Activated gamma-delta T cell (primary cell): ENCODE data around the gene NPHP3.
A peak's percentile ranks its signal among the peaks of the same experiment; 100 is the strongest.

ENCODE experiments used
- DNase-seq: peaks from one replicate; lab custom pipeline; 2025; lab: John Stamatoyannopoulos, UW

NPHP3 gene

DNA sequence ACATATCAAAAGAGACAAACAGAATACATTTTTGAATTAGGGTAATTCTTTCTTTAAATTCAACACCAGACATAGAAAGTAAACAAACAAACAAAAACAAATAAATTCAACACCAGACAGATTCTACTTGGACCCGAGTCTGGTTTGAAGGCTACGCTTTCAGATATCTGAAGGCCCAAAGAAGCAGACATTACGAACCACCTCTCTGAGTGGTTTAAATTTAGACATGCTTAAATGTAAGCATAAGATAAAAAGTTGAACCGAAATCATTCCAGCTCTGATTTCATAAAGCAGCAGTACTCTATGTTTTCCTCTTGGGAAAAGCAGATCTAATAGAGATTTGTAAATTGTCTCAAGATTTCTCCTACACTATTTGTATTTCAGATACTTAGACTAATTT lies 32.2 kb downstream of the NPHP3 start:
- DNase-seq: no peak

DNA sequence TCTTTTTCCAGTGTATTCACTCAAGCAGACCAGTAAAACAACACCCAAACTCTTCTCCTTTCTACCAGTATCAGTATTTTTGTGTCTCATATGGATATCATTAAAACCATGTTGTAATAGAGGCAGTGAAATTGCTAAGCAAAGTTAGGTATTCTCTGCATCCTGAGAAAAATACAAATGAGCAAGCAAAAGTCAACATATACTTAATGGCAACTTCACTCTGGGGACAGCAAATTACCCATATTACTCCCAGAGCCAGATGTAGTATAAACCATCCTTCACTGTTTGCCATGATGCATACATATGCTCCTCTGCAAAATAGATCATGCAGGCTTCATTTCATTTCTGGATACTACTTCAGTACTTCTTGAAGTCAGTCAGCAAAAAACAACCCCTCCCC lies 40.0 kb downstream of the NPHP3 start:
- DNase-seq: no peak

- no peak for DNase-seq
Measured at GRCh38 chr3:132681421-132681820, 40.8 kb downstream of the NPHP3 start.

DNA sequence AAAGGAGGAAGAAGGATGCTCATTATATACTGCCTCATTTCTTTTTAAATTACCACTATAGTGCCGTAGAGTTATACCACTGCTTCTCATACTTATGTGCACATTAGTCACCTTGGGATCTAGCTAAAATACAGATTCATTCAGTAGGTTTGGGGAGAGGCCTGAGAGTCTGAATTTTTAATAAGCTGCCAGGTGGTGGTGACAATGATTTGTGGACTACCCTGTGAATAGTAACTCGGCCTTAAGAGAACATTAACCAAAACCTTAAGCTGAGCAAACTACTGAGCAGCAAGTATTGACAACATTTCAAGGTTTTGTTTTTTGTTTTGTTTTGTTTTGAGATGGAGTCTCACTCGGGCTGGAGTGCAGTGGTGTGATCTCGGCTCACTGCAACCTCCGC lies 42.3 kb downstream of the NPHP3 start:
- DNase-seq: no peak

- DNase-seq: no peak
Measured at GRCh38 chr3:132675408-132675807, 46.8 kb downstream of the NPHP3 start.

DNA sequence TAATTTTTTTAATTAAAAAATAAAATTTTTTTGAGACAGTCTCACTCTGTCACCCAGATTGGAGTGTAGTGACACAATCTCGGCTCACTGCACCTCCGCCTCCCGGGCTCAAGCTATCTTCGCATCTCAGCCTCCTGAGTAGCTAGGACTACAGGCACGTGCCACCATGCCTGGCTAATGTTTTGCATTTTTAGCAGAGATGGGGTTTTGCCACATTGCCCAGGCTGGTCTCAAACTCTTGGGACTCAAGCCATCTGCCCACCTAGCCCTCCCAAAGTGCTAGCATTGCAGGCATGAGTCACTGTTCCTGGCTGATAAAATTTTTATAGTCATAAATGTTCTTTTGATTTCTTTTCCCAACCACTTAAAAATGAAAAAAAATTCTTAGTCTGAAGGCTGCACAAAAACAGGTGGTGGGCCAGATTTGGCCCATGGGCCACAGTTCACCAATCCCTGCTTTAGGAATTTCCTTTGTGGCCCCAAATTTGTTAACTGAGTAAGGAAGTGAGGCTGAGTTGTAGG lies 52.9 kb downstream of the NPHP3 start:
- DNase-seq: no peak

GRCh38 chr3:132665230-132665745 lies 56.9 kb downstream of the NPHP3 start:
- no peak for DNase-seq

GRCh38 chr3:132662212-132662611 lies 60.0 kb downstream of the NPHP3 start:
- no peak for DNase-seq

DNA sequence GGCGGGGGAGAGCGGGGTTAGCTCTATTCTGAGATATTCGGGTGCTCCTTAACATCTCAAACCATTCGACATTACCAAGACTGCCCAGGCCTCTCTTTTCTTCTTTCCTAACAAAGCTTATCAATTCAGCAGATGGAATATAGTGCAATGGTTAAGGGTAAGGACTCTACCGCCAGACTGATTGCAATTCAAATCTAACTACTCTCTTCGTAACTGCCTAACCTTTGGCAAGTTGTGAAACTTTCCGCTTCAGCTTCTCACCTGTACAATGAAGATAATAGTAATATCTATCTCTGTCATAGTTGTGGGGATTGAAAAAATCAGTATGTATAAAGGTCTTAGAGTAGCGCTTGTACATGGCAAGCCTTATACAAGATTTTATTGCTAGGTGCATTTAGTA lies 61.1 kb downstream of the NPHP3 start:
- DNase-seq: no peak

GRCh38 chr3:132660811-132661070 lies 61.5 kb downstream of the NPHP3 start:
- no peak for DNase-seq

DNA sequence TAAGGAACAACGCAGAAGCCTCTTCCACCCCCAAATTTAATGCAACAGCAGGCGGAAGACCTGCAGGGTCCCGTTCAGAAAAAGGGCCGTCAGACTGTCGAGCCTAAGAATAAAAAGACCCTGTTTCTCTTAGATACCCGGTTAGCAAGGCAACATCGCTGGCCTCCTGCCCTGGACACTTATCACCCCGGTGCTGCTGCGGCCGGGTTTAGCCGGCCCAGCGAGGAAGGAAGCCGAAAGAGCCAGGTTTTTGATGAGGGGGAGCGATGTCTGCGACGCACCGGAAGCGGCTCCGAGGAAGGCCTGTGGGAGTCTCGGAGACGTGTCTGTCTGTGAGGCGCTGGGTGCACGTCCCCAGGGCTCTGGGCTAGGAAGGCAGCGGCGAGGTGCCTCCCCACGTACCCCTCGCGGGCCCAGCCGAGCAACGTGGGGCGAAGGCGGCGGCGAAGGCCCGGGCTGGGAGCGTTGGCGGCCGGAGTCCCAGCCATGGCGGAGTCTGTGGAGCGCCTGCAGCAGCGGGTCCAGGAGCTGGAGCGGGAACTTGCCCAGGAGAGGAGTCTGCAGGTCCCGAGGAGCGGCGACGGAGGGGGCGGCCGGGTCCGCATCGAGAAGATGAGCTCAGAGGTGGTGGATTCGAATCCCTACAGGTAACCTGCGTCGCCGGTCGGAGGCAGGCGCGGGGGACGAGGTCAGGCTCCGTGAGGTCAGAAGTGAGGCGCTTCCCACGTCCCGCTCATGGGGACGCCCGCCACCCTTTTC lies 62.0 kb downstream of the NPHP3 start, which contains the start of gene UBA5:
TSS of gene UBA5 (plus strand) at position 278 of the 759 bp plus-strand sequence. CDS start at position 487, 209 bp downstream.
- peak; percentile 44 for DNase-seq

- DNase-seq: peak; percentile 5
Measured at GRCh38 chr3:132659365-132660051, 62.7 kb downstream of the NPHP3 start, which contains the start of gene ACAD11. Gene ACAD11 (minus strand): TSS chr3:132659809. CDS start chr3:132659751, 58 bp downstream.

DNA sequence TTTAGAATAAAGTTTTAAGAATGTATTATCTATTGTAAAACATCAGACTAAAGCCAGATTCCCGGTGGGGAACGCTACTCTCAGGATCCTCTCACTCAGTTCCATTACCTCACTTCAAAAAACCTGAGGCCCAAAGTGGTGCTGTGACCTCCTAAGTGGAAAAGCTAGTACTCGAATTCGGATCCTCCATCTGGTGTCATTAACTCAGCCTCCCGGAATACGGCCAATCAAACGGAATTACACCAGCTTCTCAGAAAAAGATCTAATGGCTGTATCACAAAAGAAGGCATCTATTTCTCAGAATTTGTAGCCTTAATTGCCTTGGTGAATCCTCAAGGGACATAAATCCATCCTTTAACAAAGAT lies 63.2 kb downstream of the NPHP3 start:
- DNase-seq: no peak

DNA sequence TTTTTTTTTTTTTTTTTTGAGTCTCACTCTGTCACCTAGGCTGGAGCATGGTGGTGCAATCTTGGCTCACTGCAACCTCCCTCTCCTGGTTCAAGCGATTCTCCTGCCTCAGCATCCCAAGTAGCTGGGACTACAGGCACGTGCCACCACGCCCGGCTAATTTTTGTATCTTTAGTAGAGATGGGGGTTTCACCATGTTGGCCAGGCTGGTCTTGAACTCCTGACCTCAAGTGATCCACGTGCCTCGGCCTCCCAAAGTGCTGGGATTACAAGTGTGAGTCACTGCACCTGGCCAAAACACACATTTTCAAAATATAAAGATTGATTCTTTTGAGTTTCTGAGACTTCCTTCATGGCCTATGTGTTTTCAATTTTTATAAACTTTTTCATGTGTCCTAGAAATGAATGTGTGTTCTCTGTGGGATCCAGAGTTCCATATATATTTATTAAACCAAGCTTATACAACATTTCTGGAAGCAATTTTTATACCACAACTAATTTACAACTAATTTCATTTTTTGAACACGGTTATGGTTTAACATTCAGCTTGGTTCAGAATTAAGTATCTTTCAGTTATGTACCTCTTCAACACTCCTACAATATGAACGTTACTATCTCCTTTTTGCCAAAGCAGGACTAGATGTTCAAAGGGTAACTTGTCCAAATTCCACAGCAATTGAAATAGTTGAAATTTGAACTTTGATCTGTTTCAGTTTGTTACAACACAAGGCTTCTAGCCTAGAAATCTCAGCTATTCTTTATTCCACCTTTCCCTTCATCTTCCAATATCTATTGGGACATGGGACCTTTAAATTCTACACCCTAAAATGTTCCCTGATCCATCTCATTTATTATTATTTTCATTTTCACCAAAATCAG lies 64.1 kb downstream of the NPHP3 start:
- DNase-seq: no peak

DNA sequence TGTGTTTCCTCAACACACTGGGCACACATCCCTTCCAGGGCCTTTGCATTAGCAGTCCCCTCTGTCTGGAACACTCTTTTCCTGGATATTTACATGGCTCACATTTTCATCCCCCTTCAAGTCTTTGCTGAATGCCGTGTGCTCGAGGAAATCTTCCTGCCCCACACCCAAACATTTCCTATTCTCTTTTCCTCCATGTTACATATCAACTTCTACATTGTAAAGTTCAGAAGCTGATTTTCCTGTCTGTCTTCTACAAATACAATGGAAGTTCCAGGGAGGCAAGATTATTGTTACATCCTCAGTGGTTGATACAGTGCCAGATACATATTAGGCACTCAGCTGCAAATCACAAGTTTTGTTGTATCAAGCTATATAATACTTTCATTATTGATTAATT lies 66.7 kb downstream of the NPHP3 start:
- DNase-seq: no peak

- DNase-seq: no peak
Measured at GRCh38 chr3:132654721-132655120, 67.5 kb downstream of the NPHP3 start.

DNA sequence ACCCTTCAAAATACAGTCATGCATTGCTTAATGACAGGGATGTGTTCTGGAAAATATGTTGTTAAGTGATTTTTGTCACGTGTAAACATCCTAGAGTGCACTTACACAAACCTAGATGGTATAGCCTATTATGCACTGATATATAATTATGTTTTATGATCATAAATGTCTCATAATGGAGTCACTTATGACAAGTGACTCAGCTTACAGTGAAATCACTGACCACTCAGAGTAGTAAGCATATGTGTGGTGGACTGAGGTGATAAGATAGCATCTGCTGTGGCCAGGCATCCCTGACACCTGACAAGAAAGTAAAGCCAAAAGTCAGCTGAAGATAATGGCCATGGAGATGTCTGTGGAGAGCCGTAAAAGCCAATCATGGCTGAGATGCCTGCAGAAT lies 68.0 kb downstream of the NPHP3 start:
- DNase-seq: no peak

GRCh38 chr3:132652640-132653270 lies 69.5 kb downstream of the NPHP3 start:
- DNase-seq: no peak

DNA sequence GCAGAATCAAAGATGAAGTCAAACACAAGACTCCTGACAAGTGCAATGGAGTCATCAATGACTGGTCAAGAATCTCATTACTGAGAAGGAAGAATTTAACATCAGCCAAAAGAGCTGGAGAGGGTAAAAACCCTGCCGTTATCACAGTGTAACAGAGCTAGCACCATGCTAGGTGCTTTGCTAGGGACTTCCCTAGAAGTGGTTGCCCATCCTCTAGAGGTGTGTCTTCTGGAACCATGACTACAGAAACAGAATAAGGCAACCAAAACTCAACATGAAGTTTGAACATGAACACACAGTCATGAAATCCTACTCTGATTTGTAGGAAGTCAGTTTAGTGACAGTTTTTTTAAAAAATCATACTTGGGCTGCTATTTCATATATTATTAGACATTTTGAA lies 72.1 kb downstream of the NPHP3 start:
- no peak for DNase-seq

DNA sequence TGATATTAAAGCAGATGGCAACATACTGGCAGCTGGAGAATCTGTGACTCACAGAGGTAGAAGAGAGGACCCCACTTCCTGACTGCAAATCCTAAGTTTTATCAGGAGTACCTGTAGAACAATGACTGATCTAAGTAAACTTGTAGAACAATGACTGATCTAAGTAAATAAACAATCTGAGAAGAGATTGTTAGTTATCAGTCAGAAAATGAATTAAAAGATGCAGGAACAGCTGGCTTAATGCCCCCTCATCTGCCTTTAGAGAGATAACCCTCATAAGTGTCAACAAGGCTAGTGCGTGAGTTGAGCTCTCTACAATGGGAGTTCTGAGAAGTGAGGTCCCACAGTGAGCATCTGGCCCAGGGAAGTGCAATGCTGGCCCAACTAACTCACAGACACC lies 77.2 kb downstream of the NPHP3 start:
- DNase-seq: no peak

GRCh38 chr3:132643366-132643765 lies 78.8 kb downstream of the NPHP3 start:
- no peak for DNase-seq

DNA sequence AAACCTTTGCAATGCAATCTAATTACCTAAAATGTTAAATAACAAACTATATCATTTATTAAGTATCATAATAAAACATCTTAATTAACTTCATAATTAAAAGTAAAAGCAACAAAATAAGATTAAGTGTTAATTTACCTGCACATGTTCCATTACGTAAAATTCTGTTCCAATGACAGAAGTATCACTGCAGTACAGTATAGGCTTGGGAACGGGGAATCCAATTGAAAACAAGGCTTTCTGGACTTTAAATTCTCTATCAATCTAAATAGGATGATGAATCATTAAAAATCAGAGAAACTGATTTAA lies 79.7 kb downstream of the NPHP3 start:
- DNase-seq: no peak
